Karpas-422 (cell line): Measurements from ENCODE around the gene ZNF324B. TPM values are rescaled to one million over a fixed set of nuclear protein-coding genes. Genes with fewer than 3 reads are reported as not detected.

Experiments
- DNase-seq: peaks from one replicate; pipeline ENCODE4 v3.0.0-alpha.2; 2015
- H2AFZ ChIP-seq: fragments of 200-600 bp; sonication (generic); 2 replicates; pipeline ENCODE4 v1.6.1; 2014; ENCODE audit warnings: antibody characterized with exemption, low read length, mixed read lengths
- H3K27ac ChIP-seq: fragments of 200-600 bp; sonication (generic); 2 replicates; pipeline ENCODE4 v1.5.1; 2014; ENCODE audit warnings: mild to moderate bottlenecking, low read length, moderate library complexity
- H3K27me3 ChIP-seq: fragments of 200-600 bp; sonication (generic); 2 replicates; pipeline ENCODE4 v1.6.1; 2014; ENCODE audit warnings: low read length, mixed read lengths
- H3K36me3 ChIP-seq: fragments of 200-600 bp; sonication (generic); 2 replicates; pipeline ENCODE4 v1.6.1; 2014; ENCODE audit warnings: low read length, mixed read lengths; ENCODE audit not compliant: insufficient read depth
- H3K4me1 ChIP-seq: fragments of 200-600 bp; sonication (generic); 2 replicates; pipeline ENCODE4 v1.6.1; 2014; ENCODE audit warnings: mild to moderate bottlenecking, low read length, mixed read lengths
- H3K4me2 ChIP-seq: fragments of 200-600 bp; sonication (generic); 2 replicates; pipeline ENCODE4 v1.6.1; 2014; ENCODE audit warnings: low read length, low read depth, mild to moderate bottlenecking; ENCODE audit not compliant: poor library complexity, severe bottlenecking
- H3K4me3 ChIP-seq: fragments of 200-600 bp; sonication (generic); 2 replicates; pipeline ENCODE4 v1.5.1; 2014; ENCODE audit warnings: mild to moderate bottlenecking, antibody characterized with exemption, low read length, mixed read lengths
- H3K79me2 ChIP-seq: fragments of 200-600 bp; sonication (generic); 2 replicates; pipeline ENCODE4 v1.6.1; 2014; ENCODE audit warnings: mild to moderate bottlenecking, low read length, mixed read lengths
- H3K9ac ChIP-seq: fragments of 200-600 bp; sonication (generic); 2 replicates; pipeline ENCODE4 v1.6.0; 2014; ENCODE audit warnings: low read length
- H3K9me2 ChIP-seq: fragments of 200-600 bp; sonication (generic), shearing (Covaris generic); replicated peaks from 2 replicates; pipeline ENCODE4 v1.6.0; 2014; ENCODE audit warnings: mild to moderate bottlenecking, low read length, moderate library complexity; ENCODE audit not compliant: insufficient read depth
- H3K9me3 ChIP-seq: fragments of 300-700, 200-600 bp; sonication (generic); 2 replicates; pipeline ENCODE4 v1.6.1; 2014; ENCODE audit warnings: low read length, mixed read lengths
- H4K20me1 ChIP-seq: fragments of 200-600 bp; sonication (generic); 2 replicates; pipeline ENCODE4 v1.6.1; 2014; ENCODE audit warnings: mild to moderate bottlenecking, antibody characterized with exemption, low read length, low read depth; ENCODE audit not compliant: insufficient read depth
- total RNA-seq: library from RNA; depleted of rRNA; stranded (reverse); fragments of >200 nt; shearing (Covaris generic); gene quantifications from 2 replicates; pipeline ENCODE4 v1.2.3, GENCODE V29; 2014; ENCODE audit warnings: low replicate concordance

The ZNF324B gene
- total RNA-seq, 1 experiment from 2014 or later, result 22.5 TPM

DNA sequence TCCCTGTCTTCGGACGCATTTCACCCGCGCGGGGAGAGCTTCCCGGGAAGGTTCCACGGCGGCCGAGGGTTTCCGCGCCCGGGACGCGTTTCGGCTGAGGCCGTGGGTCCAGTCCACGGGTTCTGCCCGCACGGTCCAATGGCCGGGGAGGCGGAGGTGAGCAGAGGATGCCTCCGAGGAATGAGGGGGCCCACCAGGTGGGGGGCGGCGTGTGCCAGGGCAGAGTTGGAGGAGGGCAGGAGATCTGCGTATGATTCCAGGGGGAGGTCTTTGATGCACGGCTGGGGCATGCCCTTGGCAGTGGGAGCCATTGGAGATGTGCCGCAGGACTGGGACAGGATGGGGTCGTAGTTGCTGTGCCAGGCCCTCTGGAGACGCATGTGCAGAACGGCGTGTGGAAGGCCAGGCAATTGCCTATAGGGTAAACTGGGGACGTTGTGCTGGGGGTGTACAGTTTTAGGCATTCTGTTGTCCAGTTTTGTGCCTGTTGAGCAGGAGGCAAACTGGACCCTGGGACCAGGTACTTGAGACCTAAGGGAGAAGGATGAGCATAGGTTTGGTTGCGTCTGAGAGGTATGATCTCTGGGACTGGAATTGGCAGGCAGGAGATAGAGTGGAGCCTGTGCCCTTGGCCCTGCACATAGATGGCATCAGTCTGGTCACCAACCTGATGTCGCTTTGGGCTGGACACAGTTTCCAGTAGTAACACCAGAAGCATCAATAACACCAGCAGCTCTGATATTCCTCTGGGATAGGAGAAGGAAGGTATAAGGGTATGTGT lies 42.2 kb upstream of the ZNF324B start:
- Histone ChIP-seq H3K27ac (peak overlapping the region; percentile 53; the same call in 1 of the 2 replicates), H3K79me2 (peaks cover 55% of the 10 kb centered on the region), H4K20me1 (no peaks in the 10 kb centered on the region), H3K4me3 (peak overlapping the region; percentile 94), H3K36me3 (peaks cover 14% of the 10 kb centered on the region), H3K9me2 (no peaks in the 10 kb centered on the region), H2AFZ (peak overlapping the region; percentile 61; the same call in 1 of the 2 replicates), H3K4me1 (peaks cover 23% of the 10 kb centered on the region), H3K9ac (peak overlapping the region; percentile 78), H3K9me3 (no peaks in the 10 kb centered on the region), H3K4me2 (peak overlapping the region; percentile 74), H3K27me3 (no peaks in the 10 kb centered on the region)
- DNase-seq, result peak; percentile 87

GRCh38 chr19:58416604-58417003 lies 34.8 kb upstream of the ZNF324B start:
- Histone ChIP-seq H3K36me3 (peaks cover 63% of the 10 kb centered on the region), H3K4me2 (no peak overlapping the region), H2AFZ (no peak overlapping the region), H3K79me2 (peaks cover 53% of the 10 kb centered on the region), H3K9me2 (no peaks in the 10 kb centered on the region), H3K4me1 (no peaks in the 10 kb centered on the region), H3K4me3 (no peak overlapping the region), H3K9ac (no peak overlapping the region), H3K27ac (no peak overlapping the region), H3K27me3 (no peaks in the 10 kb centered on the region), H3K9me3 (peaks cover 8% of the 10 kb centered on the region), H4K20me1 (no peaks in the 10 kb centered on the region)
- no peak for DNase-seq

GRCh38 chr19:58417071-58417470 lies 34.4 kb upstream of the ZNF324B start:
- Histone ChIP-seq H3K4me3 (no peak overlapping the region), H3K9me2 (no peaks in the 10 kb centered on the region), H3K36me3 (peaks cover 66% of the 10 kb centered on the region), H3K79me2 (peaks cover 52% of the 10 kb centered on the region), H3K9me3 (peaks cover 8% of the 10 kb centered on the region), H3K9ac (no peak overlapping the region), H3K4me1 (no peaks in the 10 kb centered on the region), H4K20me1 (no peaks in the 10 kb centered on the region), H3K27ac (no peak overlapping the region), H3K27me3 (no peaks in the 10 kb centered on the region), H3K4me2 (no peak overlapping the region), H2AFZ (no peak overlapping the region)
- DNase-seq, result no peak

DNA sequence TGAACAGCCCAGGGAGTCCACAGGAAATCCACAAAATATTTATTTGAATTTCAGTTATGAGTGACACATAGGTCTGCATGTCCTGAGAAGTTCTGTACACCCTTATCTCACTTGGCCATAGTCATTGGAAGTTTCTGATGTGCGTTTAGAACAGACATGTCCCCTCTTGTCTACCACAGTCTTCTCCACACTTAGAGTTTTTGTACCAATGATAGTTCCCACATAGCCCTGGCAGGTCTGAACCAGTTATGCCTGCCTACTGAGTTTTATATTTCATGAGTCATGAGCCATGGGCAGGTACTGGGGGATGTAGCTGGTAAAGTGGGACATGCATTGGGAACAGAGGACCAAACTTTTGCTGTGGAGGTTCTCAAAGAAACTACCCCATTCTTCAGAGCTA lies 22.8 kb upstream of the ZNF324B start:
- H2AFZ ChIP-seq, result no peak overlapping the region
- H3K9me3 ChIP-seq, result peaks cover 23% of the 10 kb centered on the region

GRCh38 chr19:58429745-58430144 lies 21.7 kb upstream of the ZNF324B start:
- H3K27ac ChIP-seq, result no peak overlapping the region
- H3K4me1 ChIP-seq, result no peaks in the 10 kb centered on the region
- H3K27me3 ChIP-seq, result no peaks in the 10 kb centered on the region; the same call in 1 of the 2 replicates
- no peaks in the 10 kb centered on the region for H4K20me1 ChIP-seq
- no peak overlapping the region for H3K4me3 ChIP-seq
- H3K9me2 ChIP-seq, result no peaks in the 10 kb centered on the region
- no peak overlapping the region for H3K9ac ChIP-seq
- H2AFZ ChIP-seq, result no peak overlapping the region
- no peaks in the 10 kb centered on the region for H3K79me2 ChIP-seq
- DNase-seq, result no peak
- peaks cover 35% of the 10 kb centered on the region for H3K9me3 ChIP-seq
- H3K36me3 ChIP-seq, result peaks cover 17% of the 10 kb centered on the region
- no peak overlapping the region for H3K4me2 ChIP-seq

More for the DNA sequence above, 22.8 kb upstream of the ZNF324B start:
- Histone ChIP-seq H3K4me2 (no peak overlapping the region), H3K79me2 (no peaks in the 10 kb centered on the region), H3K36me3 (peaks cover 18% of the 10 kb centered on the region), H3K9me2 (no peaks in the 10 kb centered on the region), H3K27ac (no peak overlapping the region), H3K27me3 (no peaks in the 10 kb centered on the region), H3K9ac (no peak overlapping the region), H3K4me1 (no peaks in the 10 kb centered on the region), H4K20me1 (no peaks in the 10 kb centered on the region), H3K4me3 (no peak overlapping the region)
- DNase-seq, result no peak

GRCh38 chr19:58434217-58434616 lies 17.2 kb upstream of the ZNF324B start:
- H4K20me1 ChIP-seq, result no peaks in the 10 kb centered on the region

GRCh38 chr19:58439576-58440554 lies 11.6 kb upstream of the ZNF324B start, which contains the start of gene ZNF132:
ZNF132 (minus strand) TSS chr19:58440153; CDS start chr19:58439821, 332 bp downstream.
- no peaks in the 10 kb centered on the region for H4K20me1 ChIP-seq
- no peak within 1 kb of the TSS for H2AFZ ChIP-seq
- no peak within 1 kb of the TSS for H3K4me2 ChIP-seq
- no peaks in the 10 kb centered on the region for H3K79me2 ChIP-seq
- peaks cover 7% of the 10 kb centered on the region for H3K9me3 ChIP-seq
- H3K36me3 ChIP-seq, result no peaks in the 10 kb centered on the region
- peaks cover 2% of the 10 kb centered on the region for H3K4me1 ChIP-seq
- H3K4me3 ChIP-seq, result no peak within 1 kb of the TSS
- no peaks in the 10 kb centered on the region for H3K9me2 ChIP-seq
- no peak within 1 kb of the TSS for H3K27ac ChIP-seq
- H3K9ac ChIP-seq, result no peak within 1 kb of the TSS
- no peaks in the 10 kb centered on the region for H3K27me3 ChIP-seq
- DNase-seq, result no peak

More at GRCh38 chr19:58434217-58434616, 17.2 kb upstream of the ZNF324B start:
- peaks cover 43% of the 10 kb centered on the region for H3K9me3 ChIP-seq
- peaks cover 12% of the 10 kb centered on the region; the same call in 1 of the 2 replicates for H3K36me3 ChIP-seq
- no peaks in the 10 kb centered on the region for H3K9me2 ChIP-seq
- no peak for DNase-seq
- no peak overlapping the region for H2AFZ ChIP-seq
- no peak overlapping the region for H3K9ac ChIP-seq
- H3K79me2 ChIP-seq, result no peaks in the 10 kb centered on the region
- no peak overlapping the region for H3K27ac ChIP-seq
- H3K4me2 ChIP-seq, result no peak overlapping the region
- no peaks in the 10 kb centered on the region; the same call in 1 of the 2 replicates for H3K27me3 ChIP-seq
- H3K4me1 ChIP-seq, result no peaks in the 10 kb centered on the region
- H3K4me3 ChIP-seq, result no peak overlapping the region

- Histone ChIP-seq H3K9me2 (no peaks in the 10 kb centered on the region), H4K20me1 (no peaks in the 10 kb centered on the region), H3K9ac (no peak overlapping the region), H2AFZ (no peak overlapping the region), H3K27me3 (no peaks in the 10 kb centered on the region), H3K4me3 (no peak overlapping the region), H3K4me1 (peaks cover 9% of the 10 kb centered on the region), H3K27ac (no peak overlapping the region), H3K36me3 (no peaks in the 10 kb centered on the region), H3K9me3 (peaks cover 2% of the 10 kb centered on the region; the same call in 1 of the 2 replicates), H3K4me2 (no peak overlapping the region), H3K79me2 (no peaks in the 10 kb centered on the region)
- no peak for DNase-seq
Observed at GRCh38 chr19:58440556-58440955, 10.9 kb upstream of the ZNF324B start.
